K562 (cell line): ENCODE data around the gene YJEFN3. TPM values are rescaled to one million over a fixed set of nuclear protein-coding genes. Genes with fewer than 3 reads are reported as not detected.
A peak's percentile ranks its signal among the peaks of the same experiment; 100 is the strongest.

ENCODE experiments used
- ELK3 ChIP-seq: fragments of 450-650 bp; formaldehyde crosslinking; IDR thresholded peaks from 2 replicates; pipeline ENCODE4 v1.4.0; 2020; ENCODE audit warnings: mild to moderate bottlenecking
- ESRRB ChIP-seq: fragments of 250-450 bp; sonication (Bioruptor Pico); IDR thresholded peaks from 2 replicates; pipeline ENCODE4 v1.5.0; 2020; ENCODE audit warnings: mild to moderate bottlenecking, moderate library complexity, borderline replicate concordance
- FOXJ2 ChIP-seq: fragments of 200-800 bp; sonication (Bioruptor generic); IDR thresholded peaks from 2 replicates; pipeline ENCODE4 v1.6.1; 2016; ENCODE audit warnings: missing genetic modification characterization, missing compliant biosample characterization
- NR4A1 ChIP-seq, 2 experiments: fragments of 250-450 bp in 1 of 2; fragments of 450-650 bp in 1 of 2; sonication (Bioruptor Pico) in 1 of 2; IDR thresholded peaks; 2 replicates each; pipeline versions ENCODE4 v1.4.0 to v1.6.1; 2016 to 2020; ENCODE audit warnings: mild to moderate bottlenecking in 2 of 2, missing compliant biosample characterization in 1 of 2, missing genetic modification characterization in 1 of 2, moderate library complexity in 1 of 2
- PKNOX1 ChIP-seq: fragments of 450-650 bp; IDR thresholded peaks from 2 replicates; pipeline ENCODE4 v1.6.1; 2016
- PML ChIP-seq: IDR thresholded peaks from 2 replicates; pipeline ENCODE4 v1.6.1; 2012; ENCODE audit warnings: low read length, inconsistent platforms
- POLR2B ChIP-seq: fragments of 450-650 bp; IDR thresholded peaks from 2 replicates; pipeline ENCODE4 v1.6.1; 2018; ENCODE audit warnings: low read depth; ENCODE audit not compliant: partially characterized antibody
- POLR2G ChIP-seq: fragments of 200-400 bp; formaldehyde crosslinking; IDR thresholded peaks from 2 replicates; pipeline ENCODE4 v1.6.1; 2017; ENCODE audit warnings: low read depth, mild to moderate bottlenecking, antibody characterized with exemption, low read length, moderate library complexity
- RBBP5 ChIP-seq: fragments of 200-600 bp; sonication (generic); IDR thresholded peaks from 2 replicates; pipeline ENCODE4 v1.6.1; 2012; ENCODE audit warnings: borderline replicate concordance, mild to moderate bottlenecking, low read length, control low read depth, inconsistent platforms; ENCODE audit not compliant: insufficient read depth, poor library complexity, severe bottlenecking
- RBFOX2 ChIP-seq: fragments of 200-400 bp; formaldehyde crosslinking; IDR thresholded peaks from 2 replicates; pipeline ENCODE4 v1.6.1; 2017; ENCODE audit warnings: low read depth, mild to moderate bottlenecking, low read length, moderate library complexity
- RUNX1 ChIP-seq: sonication (generic); IDR thresholded peaks from 2 replicates; pipeline ENCODE4 v1.6.1; 2016; ENCODE audit warnings: antibody characterized with exemption, low read depth
- SMARCB1 ChIP-seq: IDR thresholded peaks from 2 replicates; pipeline ENCODE4 v1.6.1; 2011; ENCODE audit warnings: improper control_type of control experiment, low read depth; ENCODE audit not compliant: insufficient read length
- STAT5B ChIP-seq: fragments of 250-450 bp; sonication (Bioruptor Pico); IDR thresholded peaks from 2 replicates; pipeline ENCODE4 v1.8.0; 2021; ENCODE audit warnings: mild to moderate bottlenecking, inconsistent platforms
- TSHZ1 ChIP-seq: fragments of 250-450 bp; sonication (Bioruptor Pico); IDR thresholded peaks from 2 replicates; pipeline ENCODE4 v1.4.0; 2020; ENCODE audit warnings: mild to moderate bottlenecking, moderate library complexity
- ZBTB33 ChIP-seq: sonication (generic); formaldehyde crosslinking; IDR thresholded peaks from 2 replicates; pipeline ENCODE4 v1.8.1; 2023; ENCODE audit warnings: mild to moderate bottlenecking, missing genetic modification reagents
- ZNF175 ChIP-seq: fragments of 200-800 bp; sonication (Bioruptor generic); IDR thresholded peaks from 2 replicates; pipeline ENCODE4 v1.6.1; 2016; ENCODE audit warnings: low read depth, mild to moderate bottlenecking, missing genetic modification characterization, missing compliant biosample characterization
- ZNF740 ChIP-seq, 3 experiments: fragments of 200-800 bp in 1 of 3; sonication (Bioruptor generic) in 1 of 3; sonication (generic) in 1 of 3; formaldehyde crosslinking in 1 of 3; IDR thresholded peaks; 2 replicates each; pipeline versions ENCODE4 v1.6.1 to v1.8.0; 2016 to 2022; ENCODE audit warnings: mild to moderate bottlenecking in 2 of 3, missing compliant biosample characterization in 2 of 3, missing genetic modification characterization in 2 of 3, missing genetic modification reagents in 1 of 3
- polyA plus RNA-seq, 8 experiments: library from polyadenylated mRNA; depleted of rRNA in 4 of 8; stranded (reverse) in 5 of 8; unstranded in 3 of 8; fragments of >200 nt; fragmentation: Nextera tagmentation in 2 of 8; fragmentation: Illumina TruSeq in 1 of 8; extraction: Ambion mirVana in 2 of 8; extraction: Trizol in 1 of 8; gene quantifications; 2 replicates each; pipeline versions ENCODE4 v1.2.1 to v1.2.3, GENCODE V29; 2011 to 2014; ENCODE audit warnings: inconsistent platforms in 1 of 8, missing spikeins in 1 of 8
- total RNA-seq, 7 experiments: library from RNA; depleted of rRNA in 6 of 7; stranded (reverse); fragments of >200 nt in 6 of 7; fragmentation: Illumina TruSeq in 2 of 7; extraction: Trizol in 2 of 7; gene quantifications; 2 replicates each; pipeline versions ENCODE4 v1.2.1 to v1.2.3, GENCODE V29; 2011 to 2021; ENCODE audit warnings: low replicate concordance in 1 of 7

YJEFN3 gene
- total and polyA plus RNA-seq, 9 of the 15 experiments (the other 6 are each of a cell fraction or from before 2014, with no cell fraction given), result 0.04 to 5.8 (median 1.3) TPM; not detected in 1

GRCh38 chr19:19525611-19526380 lies 2.9 kb upstream of the YJEFN3 start (continued):
- TF ChIP-seq ESRRB (CRISPR knock-in tag) (no peak), TSHZ1 (CRISPR knock-in tag) (no peak), RBBP5 (no peak), SMARCB1 (no peak), PKNOX1 (0 out of 2 replicates have a peak, but pooled peaks have one; percentile 32), PML (no peak), FOXJ2 (tag) (no peak), POLR2B (no peak), ZBTB33 (CRISPR knock-in tag) (peak; percentile 88), RUNX1 (no peak), RBFOX2 (peak; percentile 62), ZNF175 (CRISPR knock-in tag) (no peak), STAT5B (CRISPR knock-in tag) (no peak), ZNF740 (CRISPR knock-in tag; IDR thresholded peaks at IDR 0.05) (0 out of 2 replicates have a peak, but pooled peaks have one; percentile 41), ZNF740 (tag; IDR thresholded peaks at IDR 0.05) (no peak), NR4A1 (CRISPR knock-in tag; IDR thresholded peaks at IDR 0.05) (no peak), NR4A1 (tag; IDR thresholded peaks at IDR 0.05) (no peak), ELK3 (CRISPR knock-in tag) (no peak), POLR2G (peak; percentile 45; the same call in 1 of the 2 replicates)
